Right lobe of liver (tissue), 6 donors: ENCODE data around the gene FRMD4A. TPM values are rescaled to one million over a fixed set of nuclear protein-coding genes. Genes with fewer than 3 reads are reported as not detected.
A peak's percentile ranks its signal among the peaks of the same experiment; 100 is the strongest.

ENCODE experiments used
- ATAC-seq, 4 donors: fragments of 200-7000 bp; cut with Tn5 transposase; one replicate each; pipeline ENCODE4 v1.9.1; 2020; ENCODE audit warnings: mild to moderate bottlenecking in 4 of 4, moderate library complexity in 4 of 4
- DNase-seq, 3 donors: peaks; one replicate each; pipeline ENCODE4 v3.0.0-alpha.2; 2020
- H3K27ac ChIP-seq, 3 donors: fragments of 200-600 bp; one replicate each; pipeline ENCODE4 v1.8.0; 2022
- H3K27me3 ChIP-seq, 2 donors: fragments of 200-600 bp; one replicate each; pipeline ENCODE4 v1.8.0; 2022
- H3K36me3 ChIP-seq, 4 donors: fragments of 200-600 bp; sonication (generic) in 1 of 4; one replicate each; pipeline versions ENCODE4 v1.5.1 to v1.8.0; 2017 to 2022; ENCODE audit warnings: control low read depth in 1 of 4
- H3K4me1 ChIP-seq, 4 donors: fragments of 200-600 bp; sonication (generic) in 1 of 4; one replicate each; pipeline versions ENCODE4 v1.5.1 to v1.8.0; 2017 to 2022; ENCODE audit warnings: control low read depth in 1 of 4
- H3K4me3 ChIP-seq, 3 donors: fragments of 200-600 bp; one replicate each; pipeline ENCODE4 v1.8.0; 2022
- H3K9me3 ChIP-seq, 4 donors: fragments of 200-600 bp; sonication (generic) in 1 of 4; one replicate each; pipeline versions ENCODE4 v1.5.1 to v1.8.0; 2017 to 2022; ENCODE audit warnings: control low read depth in 1 of 4
- POLR2A ChIP-seq: fragments of 450-650 bp; IDR thresholded peaks from one replicate; pipeline ENCODE4 v1.6.1; 2017; ENCODE audit warnings: antibody characterized with exemption, mild to moderate bottlenecking
- WGBS: methylation state at CpG from one replicate; pipeline ENCODE4 v1.1.6; 2018; ENCODE audit warnings: low coverage, low lambda C conversion rate; ENCODE audit not compliant: insufficient coverage; ENCODE audit errors: missing lambda C conversion rate; 5-methylcytosine and 5-hydroxymethylcytosine counted together
- intact Hi-C, 2 donors: fragments of 100-400 bp; cut with DNase I; formaldehyde crosslinking; loops; one replicate each; pipeline versions ENCODE4 v1.11.2 to v1.14.1; 2022
- total RNA-seq, 6 experiments: library from RNA; depleted of rRNA in 2 of 6; stranded (reverse); fragments of >200 nt in 2 of 6; fragmentation: NEBNext Ultra II Directional in 3 of 6; extraction: Animal tissue kit (Norgen Biotek cat#: 25700) in 3 of 6; gene quantifications; one replicate each; pipeline versions ENCODE4 v1.1.0 to v1.2.4, GENCODE V29; 2016 to 2023
- TF ChIP-seq, protein P1 (sequence below), 4 donors: fragments of 200-600 bp in 3 of 4; fragments of 450-650 bp in 1 of 4; IDR thresholded peaks; one replicate each; pipeline versions ENCODE4 v1.5.1 to v1.8.0; 2016 to 2022; ENCODE audit warnings: antibody characterized with exemption in 4 of 4, mild to moderate bottlenecking in 2 of 4
- donor health status: DM: no; HTN: yes; CAD: no.
- donor health status: DM: no; HTN: no; CAD: no.
- donor health status: DM: no; HTN: no; CAD: no.
- donor health status: DM: no; HTN: yes; CAD: no.
- donor health status: DM: no; HTN: yes; CAD: no.

The FRMD4A gene
- total RNA-seq, 6 experiments from 2014 or later = 8.4 to 22.8 (median 13.3) TPM

DNA sequence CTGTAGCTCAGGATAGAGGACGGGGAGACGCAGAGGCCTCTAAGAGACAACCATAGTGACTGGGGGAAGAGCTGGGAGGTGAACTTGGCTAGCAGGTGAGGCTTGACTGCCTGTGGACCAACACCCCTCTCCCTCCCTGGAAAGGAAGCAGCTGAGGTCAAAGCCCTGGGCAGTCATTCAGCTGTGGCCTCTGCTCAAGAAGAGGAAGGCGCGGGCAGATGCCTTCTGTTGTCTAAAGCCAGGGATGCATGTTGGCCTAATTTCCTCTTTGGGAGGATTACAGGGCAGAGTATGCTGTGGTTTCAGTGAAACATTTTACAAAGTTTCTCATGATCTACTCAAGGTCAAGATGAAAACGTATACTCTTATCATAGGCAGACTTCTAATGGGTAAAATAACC, 416.8 kb downstream of the FRMD4A start:
- intact Hi-C loops = no loop called here
- DNase-seq = peak in 1 of 3 donors; percentile 33
- ATAC-seq = peak; percentile 50 to 66 (median 57)
- H3K27me3 ChIP-seq = no peaks in the 10 kb centered on the region
- no peak for TF ChIP-seq POLR2A
- TF ChIP-seq, protein P1, sequence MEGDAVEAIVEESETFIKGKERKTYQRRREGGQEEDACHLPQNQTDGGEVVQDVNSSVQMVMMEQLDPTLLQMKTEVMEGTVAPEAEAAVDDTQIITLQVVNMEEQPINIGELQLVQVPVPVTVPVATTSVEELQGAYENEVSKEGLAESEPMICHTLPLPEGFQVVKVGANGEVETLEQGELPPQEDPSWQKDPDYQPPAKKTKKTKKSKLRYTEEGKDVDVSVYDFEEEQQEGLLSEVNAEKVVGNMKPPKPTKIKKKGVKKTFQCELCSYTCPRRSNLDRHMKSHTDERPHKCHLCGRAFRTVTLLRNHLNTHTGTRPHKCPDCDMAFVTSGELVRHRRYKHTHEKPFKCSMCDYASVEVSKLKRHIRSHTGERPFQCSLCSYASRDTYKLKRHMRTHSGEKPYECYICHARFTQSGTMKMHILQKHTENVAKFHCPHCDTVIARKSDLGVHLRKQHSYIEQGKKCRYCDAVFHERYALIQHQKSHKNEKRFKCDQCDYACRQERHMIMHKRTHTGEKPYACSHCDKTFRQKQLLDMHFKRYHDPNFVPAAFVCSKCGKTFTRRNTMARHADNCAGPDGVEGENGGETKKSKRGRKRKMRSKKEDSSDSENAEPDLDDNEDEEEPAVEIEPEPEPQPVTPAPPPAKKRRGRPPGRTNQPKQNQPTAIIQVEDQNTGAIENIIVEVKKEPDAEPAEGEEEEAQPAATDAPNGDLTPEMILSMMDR (IDR thresholded peaks at IDR 0.05) = no peak
- no peaks in the 10 kb centered on the region for H3K36me3 ChIP-seq
- H3K9me3 ChIP-seq = no peaks in the 10 kb centered on the region
- H3K27ac ChIP-seq = no peak overlapping the region
- no peaks in the 10 kb centered on the region for H3K4me1 ChIP-seq
- WGBS = 46% methylated on average over 4 of the region's 5 CpGs
- no peak overlapping the region for H3K4me3 ChIP-seq

DNA sequence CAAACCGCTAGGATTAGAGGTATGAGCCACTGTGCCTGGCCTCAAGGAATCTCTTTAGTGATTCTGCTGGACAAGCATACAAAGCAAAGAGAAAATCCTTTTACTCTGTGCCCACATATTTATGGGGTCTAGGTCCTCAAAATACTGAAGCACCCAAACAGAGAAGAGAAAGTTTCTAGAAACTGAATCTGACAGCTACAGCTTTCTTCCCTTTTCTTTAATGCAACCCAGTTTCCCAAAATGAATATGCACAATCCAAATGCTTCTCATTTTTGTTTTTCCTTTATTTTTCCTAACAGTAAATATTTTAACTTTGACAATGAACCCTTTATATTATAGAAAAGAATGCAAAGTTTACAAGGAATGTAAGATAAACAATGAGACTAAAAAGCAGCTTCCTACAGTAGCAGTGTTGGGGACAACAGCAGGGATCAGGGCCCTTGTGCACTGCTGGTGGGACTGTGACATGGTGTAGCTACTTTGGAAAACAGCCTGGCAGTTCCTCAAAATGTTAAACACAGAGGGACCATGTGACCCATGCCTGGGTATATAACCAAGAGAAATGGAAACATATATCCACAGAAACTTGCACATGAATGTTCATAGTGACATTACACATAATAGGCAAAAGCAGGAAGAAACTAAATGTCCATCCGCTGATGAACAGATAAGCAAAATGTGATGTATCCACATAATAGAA, 418.8 kb downstream of the FRMD4A start:
- ATAC-seq = peak in 1 of 4 donors; percentile 45
- no peak overlapping the region for H3K4me3 ChIP-seq
- WGBS = 89% methylated on average over 2 of the region's 2 CpGs

DNA sequence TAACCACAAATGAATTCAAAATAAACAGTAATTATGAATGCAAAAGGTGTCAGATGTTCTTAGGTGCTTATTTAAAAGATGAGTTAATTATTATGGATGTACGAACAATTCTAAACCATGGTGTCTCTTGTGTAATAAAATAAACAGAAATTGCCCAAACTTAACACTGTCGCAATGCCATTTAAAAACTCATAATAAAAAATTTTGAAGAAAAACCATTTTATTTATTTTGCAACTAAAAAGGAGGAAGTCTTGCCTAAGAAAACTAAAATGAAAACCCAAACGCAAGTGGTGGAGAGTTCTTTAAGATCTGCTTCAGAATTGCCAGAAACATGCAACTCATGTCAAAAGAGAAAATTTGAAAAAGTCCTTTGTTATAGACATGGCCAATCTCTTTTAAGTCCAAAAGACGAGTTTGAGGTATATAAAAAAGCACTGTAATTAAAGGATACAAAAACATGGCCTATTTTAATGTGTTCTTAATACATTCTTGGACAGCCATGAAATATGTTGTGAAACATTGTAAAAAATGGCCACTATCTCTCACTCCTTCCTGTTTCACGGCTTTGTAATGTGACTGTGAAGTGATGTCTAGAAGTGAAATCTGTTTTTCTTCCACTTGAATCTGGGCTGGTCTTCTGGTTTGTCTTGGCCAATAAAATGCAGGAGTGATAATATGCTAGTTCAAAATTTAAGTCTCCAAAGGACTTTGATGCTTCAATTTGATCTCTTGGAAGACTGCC, 421.0 kb downstream of the FRMD4A start:
- 36% methylated on average over 5 of the region's 5 CpGs for WGBS
- intact Hi-C loops = no loop called here
- no peak overlapping the region for H3K27ac ChIP-seq
- ATAC-seq = peak in 2 of 4 donors; percentile 12 to 14
- no peaks in the 10 kb centered on the region for H3K9me3 ChIP-seq
- no peak for TF ChIP-seq POLR2A
- TF ChIP-seq, protein P1 (IDR thresholded peaks at IDR 0.05) = no peak
- no peaks in the 10 kb centered on the region for H3K36me3 ChIP-seq
- H3K4me1 ChIP-seq = no peaks in the 10 kb centered on the region
- H3K4me3 ChIP-seq = no peak overlapping the region
- no peak for DNase-seq
- H3K27me3 ChIP-seq = no peaks in the 10 kb centered on the region

More for the DNA sequence above, 418.8 kb downstream of the FRMD4A start:
- Histone ChIP-seq H3K9me3 (no peaks in the 10 kb centered on the region), H3K4me1 (no peaks in the 10 kb centered on the region), H3K27ac (no peak overlapping the region), H3K36me3 (no peaks in the 10 kb centered on the region), H3K27me3 (no peaks in the 10 kb centered on the region)
- TF ChIP-seq POLR2A = no peak
- TF ChIP-seq, protein P1 (IDR thresholded peaks at IDR 0.05) = no peak
- intact Hi-C loops = no loop called here
- no peak for DNase-seq

DNA sequence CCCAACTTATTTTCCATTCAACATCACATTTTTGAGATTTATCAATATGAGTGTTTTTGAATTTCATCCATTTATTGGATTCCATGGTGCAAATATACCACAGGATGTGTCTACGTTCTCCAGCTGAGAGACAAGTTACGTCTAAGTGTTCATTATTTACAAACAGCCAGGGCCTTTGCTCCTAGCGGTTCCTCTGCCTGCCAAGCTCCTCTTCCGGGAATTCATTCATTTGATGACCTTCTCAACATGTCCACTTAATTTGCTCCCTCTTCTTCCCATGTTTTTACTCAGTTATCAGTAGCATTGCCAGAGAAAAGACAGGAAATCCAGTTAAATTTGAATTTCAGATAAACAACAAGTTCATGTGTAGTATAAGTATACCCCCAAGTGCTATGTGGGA, 422.2 kb downstream of the FRMD4A start:
- ATAC-seq = peak; percentile 49 to 68 (median 58)
- no peaks in the 10 kb centered on the region for H3K4me1 ChIP-seq
- no peaks in the 10 kb centered on the region for H3K9me3 ChIP-seq
- no peaks in the 10 kb centered on the region for H3K36me3 ChIP-seq
- 57% methylated on average over 4 of the region's 4 CpGs for WGBS
- DNase-seq = no peak
- H3K27me3 ChIP-seq = no peaks in the 10 kb centered on the region
- H3K4me3 ChIP-seq = no peak overlapping the region
- intact Hi-C loops = no loop called here
- H3K27ac ChIP-seq = no peak overlapping the region
- TF ChIP-seq POLR2A = no peak
- TF ChIP-seq, protein P1 (IDR thresholded peaks at IDR 0.05) = no peak
